Medulla oblongata (tissue), 1 donor: ENCODE data around the gene DNAJA3.
A peak's percentile ranks its signal among the peaks of the same experiment; 100 is the strongest.

Source experiments
- DNase-seq: peaks from one replicate; pipeline ENCODE4 v3.0.0-alpha.2; 2015; ENCODE audit errors: extremely low spot score

The DNAJA3 gene

GRCh38 chr16:4474192-4474961, 48.7 kb downstream of the DNAJA3 start, which contains the start of gene NMRAL1:
Gene NMRAL1, minus strand, starts transcription at chr16:4474625. Its CDS starts 493 bp downstream, at chr16:4474132.
- DNase-seq, result peak; percentile 85

- peak; percentile 96 for DNase-seq
These were observed 50.5 kb downstream of the DNAJA3 start, which contains the start of gene HMOX2 for GRCh38 chr16:4475880-4476788. Gene HMOX2, plus strand, starts transcription at chr16:4476398. Its CDS starts 29,127 bp downstream, at chr16:4505525.

DNA sequence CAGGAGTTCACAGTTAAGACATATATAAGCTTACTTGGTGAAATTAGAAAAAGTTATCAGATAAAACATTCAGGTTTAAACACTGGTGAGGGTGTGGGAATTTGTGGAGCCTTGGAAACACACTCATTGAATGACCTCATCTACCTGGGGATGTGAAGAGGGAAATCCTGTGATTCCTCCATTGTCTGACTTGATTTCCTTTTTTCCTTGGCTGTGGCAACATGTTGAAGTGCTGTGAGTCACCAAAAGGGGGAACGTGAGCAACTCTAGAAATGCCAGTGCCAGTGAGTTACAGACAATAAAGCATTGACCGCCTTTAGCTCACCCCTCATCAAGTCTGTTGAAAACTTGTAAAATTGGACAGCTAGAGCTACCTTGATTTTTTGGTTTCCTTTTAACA, 52.3 kb downstream of the DNAJA3 start:
- peak; percentile 43 for DNase-seq

- no peak for DNase-seq
These were observed 55.9 kb downstream of the DNAJA3 start for GRCh38 chr16:4481526-4481925.

GRCh38 chr16:4481963-4482362, 56.3 kb downstream of the DNAJA3 start:
- no peak for DNase-seq

DNA sequence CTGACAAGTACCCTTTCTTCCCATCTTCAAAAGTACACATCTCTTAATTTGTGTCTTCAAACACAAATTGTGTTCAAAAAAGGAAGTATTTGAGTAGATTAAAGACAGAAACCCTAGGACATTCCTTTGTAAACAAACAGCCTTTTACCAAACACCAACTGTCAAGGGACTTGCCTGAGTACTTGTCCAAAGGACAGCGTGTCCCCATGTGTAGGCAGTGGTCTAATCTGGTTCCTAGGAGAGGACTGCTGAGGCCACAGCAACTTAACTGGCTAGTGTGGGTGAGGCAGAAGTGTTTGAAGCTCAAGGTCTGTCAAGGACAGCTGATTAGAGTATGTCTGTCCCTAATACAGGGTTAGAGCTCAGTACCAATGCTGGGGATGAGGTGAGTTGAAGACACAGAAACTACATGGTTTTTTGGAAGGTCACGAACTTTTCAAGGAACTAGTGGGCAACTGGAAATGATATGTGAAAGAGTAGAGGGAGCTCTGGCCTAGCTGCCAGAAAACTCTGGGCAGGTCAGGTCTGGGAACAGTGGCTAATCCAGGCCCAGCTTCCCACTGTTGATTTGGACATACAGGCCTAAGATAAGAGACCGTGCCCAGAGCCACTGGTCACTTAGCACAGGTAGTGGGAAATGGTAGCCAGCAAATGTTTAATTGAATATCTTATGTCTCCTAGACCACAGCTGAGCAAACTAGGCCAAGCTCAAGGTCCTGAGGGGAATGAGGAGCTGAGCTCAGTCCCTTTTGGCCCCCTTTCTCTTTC, 60.6 kb downstream of the DNAJA3 start:
- no peak for DNase-seq

- no peak for DNase-seq
These were observed 62.4 kb downstream of the DNAJA3 start for GRCh38 chr16:4487955-4488498.

DNA sequence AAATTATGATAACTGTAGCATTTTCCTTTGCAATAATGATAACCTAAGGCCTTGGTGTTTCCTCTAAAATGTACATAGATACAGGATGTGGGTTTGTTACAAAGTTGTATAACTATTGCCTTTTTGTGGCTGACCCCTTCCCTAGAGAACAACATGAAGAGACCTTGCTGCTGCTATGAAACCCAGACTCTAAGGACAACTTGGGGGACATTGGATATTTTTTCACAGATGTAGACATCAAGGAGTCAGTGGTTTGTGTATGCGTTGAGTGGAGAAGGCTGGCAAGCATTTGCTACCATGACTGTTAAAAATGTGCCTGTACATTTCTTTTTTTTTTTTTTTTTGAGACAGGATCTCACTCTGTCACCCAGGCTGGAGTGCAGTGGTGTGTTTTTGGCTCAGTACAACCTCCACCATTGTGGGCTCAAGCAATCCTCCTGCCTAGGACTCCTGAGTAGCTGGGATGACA, 62.9 kb downstream of the DNAJA3 start:
- DNase-seq, result no peak

DNA sequence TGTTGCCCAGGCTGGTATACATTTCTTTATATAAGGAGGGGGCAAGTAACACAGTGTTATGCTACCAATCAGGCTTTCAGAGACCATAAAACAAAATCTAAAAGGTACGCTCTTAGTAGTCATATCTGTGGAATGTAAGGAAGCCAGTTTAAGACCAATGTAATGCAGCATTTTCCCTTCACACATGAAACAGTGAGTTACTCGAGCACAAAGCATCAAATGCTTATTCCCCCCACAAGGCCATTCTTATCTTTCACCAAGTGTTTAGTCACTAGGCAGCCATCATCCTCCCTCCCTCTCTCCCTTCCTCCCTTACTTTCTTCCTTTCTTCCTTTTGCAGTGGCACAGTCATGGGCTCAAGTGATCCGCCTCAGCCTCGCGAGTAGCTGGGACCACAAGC, 63.4 kb downstream of the DNAJA3 start:
- DNase-seq, result no peak

DNA sequence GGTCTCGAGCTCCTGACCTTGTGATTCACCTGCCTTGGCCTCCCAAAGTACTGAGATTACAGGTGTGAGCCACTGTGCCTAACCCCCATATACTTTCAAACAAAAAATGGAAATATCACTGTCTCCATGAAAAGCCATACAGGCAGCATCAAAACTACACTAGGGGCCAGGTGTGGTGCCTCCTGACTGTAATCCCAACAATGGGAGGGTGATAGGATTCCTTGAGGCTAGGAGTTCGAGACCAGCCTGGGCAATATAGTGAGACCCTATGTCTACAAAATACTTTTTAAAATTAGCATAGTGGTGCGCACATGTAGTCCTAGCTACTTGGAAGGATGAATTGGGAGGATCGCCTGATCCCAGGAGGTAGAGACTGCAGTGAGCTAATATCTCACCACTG, 66.2 kb downstream of the DNAJA3 start:
- no peak for DNase-seq

DNA sequence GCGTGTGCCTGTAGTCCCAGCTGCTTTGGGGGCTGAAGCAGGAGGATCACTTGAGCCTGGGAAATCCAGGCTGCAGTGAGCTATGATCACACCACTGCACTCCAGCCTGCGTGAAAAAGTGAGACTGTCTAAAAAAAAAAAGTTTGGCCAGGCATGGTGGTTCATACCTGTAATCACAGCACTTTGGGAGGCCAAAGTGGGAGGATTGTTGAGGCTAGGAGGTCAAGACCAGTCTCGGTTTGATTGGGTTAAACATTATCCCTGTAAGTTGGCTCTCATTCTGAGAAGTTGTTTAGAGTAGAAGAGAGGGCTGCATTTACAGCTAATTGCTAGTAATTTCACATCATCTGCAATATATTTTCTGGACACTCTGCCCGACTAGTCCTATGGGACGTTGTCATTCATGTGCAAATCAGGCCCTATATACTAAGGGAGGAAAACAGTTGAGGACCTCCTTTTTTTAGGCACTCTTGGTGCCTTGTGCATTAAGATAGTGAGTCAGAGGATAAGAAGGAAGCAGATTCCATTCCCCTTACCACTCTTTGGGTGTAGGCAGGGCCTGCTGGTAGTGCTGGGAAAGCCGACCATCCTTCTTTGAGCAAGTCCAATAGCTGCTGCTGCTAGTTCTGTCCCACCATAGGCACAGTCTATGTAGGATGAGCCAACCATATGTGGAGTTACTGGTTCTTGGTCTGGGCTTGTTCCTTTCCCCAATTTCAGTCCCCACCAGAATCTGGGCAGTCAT, 69.2 kb downstream of the DNAJA3 start:
- DNase-seq, result no peak

DNA sequence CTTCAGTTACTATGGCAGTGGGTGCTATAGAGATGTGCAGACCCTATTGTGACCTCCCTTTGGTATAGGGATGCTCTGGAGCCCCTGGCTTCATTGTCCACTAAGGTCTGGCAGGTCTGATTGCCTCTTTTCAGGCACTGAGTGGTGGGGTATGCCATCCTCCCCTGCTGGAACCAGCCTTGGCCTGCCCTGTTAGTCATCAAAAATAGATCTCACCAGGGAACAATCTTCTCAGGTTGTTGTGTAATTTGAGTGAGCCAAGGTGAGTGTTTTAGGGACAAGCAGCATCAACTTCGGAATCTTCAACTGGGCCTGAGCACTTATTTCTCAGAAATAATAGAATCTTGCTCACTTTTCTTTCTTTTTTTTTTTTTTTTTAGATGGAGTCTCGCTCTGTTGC, 70.1 kb downstream of the DNAJA3 start:
- no peak for DNase-seq

DNA sequence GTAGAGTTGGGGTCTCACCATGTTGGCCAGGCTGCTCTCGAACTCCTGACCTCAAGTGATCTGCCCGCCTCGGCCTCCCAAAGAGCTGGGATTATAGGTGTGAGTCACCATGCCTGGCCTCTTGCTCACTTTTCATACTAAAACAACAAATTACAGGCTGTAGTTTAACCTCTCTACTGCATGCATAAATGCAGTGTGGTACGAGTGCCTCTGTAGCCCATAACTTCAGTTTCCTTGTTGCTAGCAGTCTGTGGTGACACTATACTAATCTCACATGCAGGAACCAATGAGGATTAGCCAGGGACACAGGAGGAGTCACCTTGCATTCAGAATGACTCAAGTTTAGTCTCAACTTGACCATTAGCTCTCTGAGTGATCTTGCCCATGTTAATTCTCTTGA, 70.6 kb downstream of the DNAJA3 start:
- DNase-seq, result no peak

GRCh38 chr16:4498546-4499195, 73.0 kb downstream of the DNAJA3 start:
- no peak for DNase-seq

GRCh38 chr16:4499196-4499555, 73.5 kb downstream of the DNAJA3 start:
- DNase-seq, result no peak

DNA sequence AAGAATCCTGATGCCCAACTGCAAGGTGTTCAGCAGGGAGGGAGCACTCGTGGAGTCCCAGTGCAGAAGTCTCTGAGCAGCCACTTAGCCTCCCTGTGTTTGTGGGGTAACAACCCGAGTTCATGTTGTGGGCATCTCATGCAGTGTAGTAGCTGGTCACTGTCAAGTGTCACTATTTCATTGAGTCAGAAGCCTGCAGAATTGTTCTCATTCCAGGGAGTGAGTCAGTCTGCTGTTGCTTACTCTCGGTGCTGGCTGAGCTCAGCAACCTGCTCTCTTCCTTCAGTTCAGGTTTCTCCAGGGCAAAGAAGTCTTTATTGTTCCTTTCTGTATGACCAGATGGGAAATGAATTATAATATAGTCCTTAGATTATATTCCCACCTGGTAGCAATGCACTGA, 74.6 kb downstream of the DNAJA3 start:
- DNase-seq, result peak; percentile 80

DNA sequence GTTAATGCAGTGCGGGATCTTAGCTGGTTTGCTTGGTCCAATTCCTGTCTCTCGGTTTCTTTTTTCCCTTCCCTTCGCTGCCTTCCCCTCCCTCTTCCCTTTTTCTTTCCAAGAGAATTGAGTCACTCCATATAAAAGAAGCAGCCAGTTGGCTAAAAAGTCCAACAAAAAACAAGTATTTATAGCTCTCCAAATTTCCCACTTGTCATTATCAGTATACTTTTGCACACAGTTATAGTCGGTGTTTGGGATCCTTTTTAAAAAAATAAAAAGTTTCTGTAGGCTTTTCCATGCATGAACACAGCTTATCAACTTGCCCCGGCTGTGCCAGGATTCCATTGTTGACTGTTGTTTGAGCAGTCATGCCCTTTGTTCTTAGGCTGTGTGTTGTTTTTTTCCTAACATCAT, 75.4 kb downstream of the DNAJA3 start:
- peak; percentile 65 for DNase-seq

GRCh38 chr16:4505356-4506147, 79.9 kb downstream of the DNAJA3 start:
- DNase-seq, result no peak
